ENCODE data around the gene ASXL1.

The ASXL1 gene

GRCh38 chr20:32468313-32468640 lies 110.1 kb downstream of the ASXL1 start:
- DNase-seq = no peak

GRCh38 chr20:32468860-32469259 lies 110.7 kb downstream of the ASXL1 start:
- DNase-seq = no peak

GRCh38 chr20:32470025-32470861 lies 112.1 kb downstream of the ASXL1 start:
- DNase-seq = no peak

- no peak for DNase-seq
Measured at GRCh38 chr20:32470940-32471339, 112.8 kb downstream of the ASXL1 start.

DNA sequence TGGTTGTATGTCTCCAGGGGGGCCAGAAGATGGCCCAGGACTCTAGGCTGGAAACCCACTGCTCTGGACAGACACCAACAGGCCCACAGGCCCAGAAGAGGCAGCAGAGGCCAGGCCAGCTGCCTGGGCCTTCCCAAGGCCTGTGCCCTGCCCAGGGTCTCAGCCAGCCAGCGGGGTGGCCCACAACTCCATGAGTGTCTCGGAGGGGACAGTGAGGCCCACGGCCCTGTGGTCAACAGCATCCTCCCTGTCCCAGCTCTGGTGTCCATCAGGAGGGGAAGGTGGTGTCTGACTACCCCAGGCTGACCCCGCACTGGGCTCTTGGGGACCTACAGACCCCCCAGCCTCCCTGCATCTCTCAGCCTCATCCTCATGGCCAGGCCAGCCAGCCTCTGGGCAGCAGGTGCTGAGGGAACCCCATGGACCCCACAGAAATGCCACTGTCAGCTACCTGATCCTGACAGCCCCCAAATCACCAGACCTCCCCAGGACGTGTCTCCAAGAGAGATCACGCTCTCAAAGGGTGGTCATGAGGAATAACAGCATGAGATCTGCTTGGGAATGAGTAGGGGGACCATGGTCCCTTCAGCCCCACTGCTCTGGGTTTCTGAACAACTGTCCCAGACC lies 114.6 kb downstream of the ASXL1 start:
- no peak for DNase-seq

- no peak for DNase-seq
Measured at GRCh38 chr20:32473231-32474008, 115.3 kb downstream of the ASXL1 start.

DNA sequence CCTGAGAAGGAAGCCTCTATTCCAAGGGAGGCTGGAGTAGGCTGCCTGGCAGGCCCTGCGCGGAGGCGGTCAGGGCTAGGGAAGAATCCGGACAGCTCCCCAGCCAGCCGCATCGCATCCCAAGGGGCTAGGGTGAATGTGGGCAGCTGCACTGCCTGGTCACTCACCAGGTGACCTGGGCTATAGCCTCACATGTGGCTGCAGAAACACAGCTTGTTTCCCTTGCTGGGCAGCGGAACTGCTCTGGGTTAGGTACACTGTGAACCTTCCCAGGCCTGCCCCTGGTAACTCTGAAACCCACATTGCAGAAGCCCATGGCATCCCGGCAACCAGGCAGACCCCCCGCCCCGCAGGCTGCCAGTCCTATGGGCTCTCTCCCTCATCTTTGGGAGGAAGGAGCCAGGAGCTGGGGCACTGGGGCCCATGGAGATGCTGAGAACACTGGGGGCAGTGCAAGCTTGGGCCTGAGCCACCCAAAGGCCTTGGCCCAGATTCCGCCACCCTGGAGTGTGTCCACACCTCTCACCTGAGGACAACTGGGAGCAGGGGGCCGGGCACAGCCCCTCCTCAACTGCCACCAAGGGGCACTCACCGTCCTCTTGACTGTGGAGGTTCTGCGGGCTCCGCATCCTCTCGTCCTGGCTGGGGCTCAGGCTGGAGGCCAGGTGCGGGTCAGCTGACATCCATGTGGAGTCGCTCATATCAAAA lies 116.0 kb downstream of the ASXL1 start:
- no peak for DNase-seq

- no peak for DNase-seq
Measured at GRCh38 chr20:32474717-32474966, 116.5 kb downstream of the ASXL1 start.

GRCh38 chr20:32474967-32475811 lies 117.1 kb downstream of the ASXL1 start:
- no peak for DNase-seq

- no peak for DNase-seq
Measured at GRCh38 chr20:32476684-32477593, 118.8 kb downstream of the ASXL1 start.

- no peak for DNase-seq
Measured at GRCh38 chr20:32477594-32478512, 119.7 kb downstream of the ASXL1 start.

GRCh38 chr20:32478576-32478975 lies 120.4 kb downstream of the ASXL1 start:
- no peak for DNase-seq

DNA sequence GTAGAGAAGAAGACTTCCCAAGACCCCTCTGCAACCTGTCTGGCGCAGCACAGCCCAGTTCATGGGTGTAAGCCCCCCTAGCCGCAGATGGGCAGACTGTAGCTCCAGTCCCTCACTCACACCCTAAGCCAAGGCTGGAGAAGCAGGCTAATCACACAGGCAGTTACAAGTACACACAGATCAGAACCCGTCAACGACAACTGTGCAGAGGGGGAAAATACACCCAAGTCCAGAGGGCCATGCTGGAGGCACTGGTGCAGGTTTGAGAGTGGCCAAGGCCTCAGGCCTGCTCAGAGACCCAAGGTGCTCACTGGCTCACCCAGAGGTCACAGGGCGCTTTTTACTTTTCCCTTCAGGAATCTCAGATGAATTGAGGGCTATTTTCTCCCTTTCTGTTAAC lies 120.9 kb downstream of the ASXL1 start:
- DNase-seq = no peak

DNA sequence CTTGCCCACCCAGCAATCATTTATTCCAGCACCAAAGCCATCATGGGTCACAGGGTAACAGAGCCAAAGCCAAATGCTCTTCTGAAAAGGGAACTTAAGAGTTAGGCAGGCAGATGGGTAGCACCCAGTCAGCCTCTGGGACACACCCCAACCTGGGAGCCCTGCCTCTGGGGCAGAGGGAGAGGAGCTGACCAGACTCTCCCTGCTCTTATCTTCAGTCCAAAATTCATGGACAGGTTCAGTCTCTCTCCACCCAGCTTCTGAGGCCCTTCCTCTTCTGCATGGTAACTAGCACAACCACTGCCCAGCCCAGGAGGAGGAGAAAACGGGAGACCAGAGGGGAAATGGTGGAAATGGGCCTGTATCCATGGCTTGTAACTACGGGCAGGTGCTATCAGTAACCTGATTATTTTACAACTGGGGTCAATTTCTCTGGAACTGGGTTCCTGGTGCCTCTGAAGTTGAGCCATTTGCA lies 121.6 kb downstream of the ASXL1 start:
- no peak for DNase-seq

- DNase-seq = no peak
Measured at GRCh38 chr20:32480371-32481241, 122.5 kb downstream of the ASXL1 start.

GRCh38 chr20:32481311-32482142 lies 123.4 kb downstream of the ASXL1 start:
- DNase-seq = no peak

- DNase-seq = no peak
Measured at GRCh38 chr20:32482143-32482441, 124.0 kb downstream of the ASXL1 start.
